GM18502 (cell line): ENCODE results near the gene OOSP4B.
"Not testable (repeated sequence)": the region's sequence is repeated elsewhere in the genome, so short reads cannot be mapped to it uniquely, and the experiment has no call there.

Experiments used
- ATAC-seq: cut with Tn5 transposase; IDR thresholded peaks from one replicate; pipeline ENCODE4 v1.9.1; 2021; ENCODE audit warnings: mild to moderate bottlenecking; ENCODE audit not compliant: unreplicated experiment, poor library complexity

The OOSP4B gene

DNA sequence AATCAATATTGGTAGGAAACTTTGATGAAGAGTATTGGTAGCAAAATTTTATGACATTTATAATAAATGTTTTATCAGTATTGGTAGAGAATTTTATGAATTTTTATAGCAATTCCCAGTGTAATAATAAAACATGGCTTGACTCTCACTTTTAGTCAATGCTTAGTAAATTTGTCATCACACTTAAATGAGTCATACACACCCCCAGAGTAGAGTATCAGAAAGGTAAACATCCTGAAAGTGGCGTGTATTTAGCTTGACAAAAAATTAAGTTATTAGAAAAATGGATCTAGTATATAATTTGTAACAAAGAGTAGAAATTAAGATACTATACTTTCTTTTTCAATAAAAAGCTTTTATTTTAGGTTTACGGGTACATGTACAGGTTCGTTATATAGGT is 42.1 kb downstream of the OOSP4B start:
- ATAC-seq, result no peak

DNA sequence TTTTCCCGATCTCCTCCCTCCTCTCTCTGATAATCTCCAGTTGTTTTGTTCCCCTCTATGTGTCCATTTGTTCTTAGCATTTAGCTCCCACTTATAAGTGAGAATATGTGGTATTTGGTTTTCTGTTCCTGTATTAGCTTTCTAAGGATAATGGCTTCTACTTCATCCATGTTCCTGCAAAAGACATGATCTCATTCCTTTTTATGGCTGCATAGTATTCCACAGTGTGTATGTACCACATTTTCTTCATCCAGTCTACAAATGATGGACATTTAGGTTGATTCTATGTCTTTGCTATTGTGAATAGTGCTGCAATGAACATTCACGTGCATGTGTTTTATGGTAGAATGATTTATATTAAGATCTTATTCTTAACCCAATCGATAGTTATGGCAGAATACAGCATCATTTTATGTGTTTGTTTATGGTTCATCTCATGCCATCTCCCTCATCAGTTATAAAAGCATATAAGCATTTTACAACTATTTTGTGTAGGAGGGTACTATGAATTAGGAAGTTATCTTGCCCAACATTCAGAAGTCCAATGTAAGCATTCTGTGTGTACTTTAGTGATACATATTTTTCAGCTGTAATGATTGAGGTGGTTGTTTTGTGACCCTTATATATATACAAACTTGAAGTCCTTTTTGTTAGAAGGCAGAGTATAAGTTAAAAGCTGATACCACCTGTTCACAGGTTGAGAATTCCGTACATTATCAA is 42.7 kb downstream of the OOSP4B start:
- ATAC-seq, result no peak

DNA sequence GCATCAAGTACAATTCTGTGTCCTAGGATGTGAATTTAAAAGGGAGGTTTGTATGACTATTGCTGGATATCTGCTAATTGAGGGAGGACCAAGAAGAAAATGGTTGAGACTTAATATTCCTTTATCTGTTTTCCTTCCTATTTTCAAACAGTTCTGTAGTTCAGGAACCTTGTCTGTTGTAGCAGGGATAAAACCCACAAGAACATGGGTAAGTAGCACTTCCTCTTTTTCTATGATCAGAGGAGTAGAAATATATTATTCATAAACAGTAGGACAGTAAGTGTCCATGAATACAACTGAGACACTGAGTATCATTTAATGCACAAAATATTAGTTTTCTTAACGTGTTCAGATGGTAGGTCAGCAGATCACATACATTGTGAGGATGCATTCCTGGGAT is 47.1 kb downstream of the OOSP4B start:
- no peak for ATAC-seq

GRCh38 chr11:60065801-60066200 is 48.8 kb downstream of the OOSP4B start:
- no peak for ATAC-seq

- no peak for ATAC-seq
Measured at GRCh38 chr11:60069450-60069849, 52.5 kb downstream of the OOSP4B start.

GRCh38 chr11:60071644-60072043 is 54.7 kb downstream of the OOSP4B start:
- not testable (repeated sequence) for ATAC-seq

DNA sequence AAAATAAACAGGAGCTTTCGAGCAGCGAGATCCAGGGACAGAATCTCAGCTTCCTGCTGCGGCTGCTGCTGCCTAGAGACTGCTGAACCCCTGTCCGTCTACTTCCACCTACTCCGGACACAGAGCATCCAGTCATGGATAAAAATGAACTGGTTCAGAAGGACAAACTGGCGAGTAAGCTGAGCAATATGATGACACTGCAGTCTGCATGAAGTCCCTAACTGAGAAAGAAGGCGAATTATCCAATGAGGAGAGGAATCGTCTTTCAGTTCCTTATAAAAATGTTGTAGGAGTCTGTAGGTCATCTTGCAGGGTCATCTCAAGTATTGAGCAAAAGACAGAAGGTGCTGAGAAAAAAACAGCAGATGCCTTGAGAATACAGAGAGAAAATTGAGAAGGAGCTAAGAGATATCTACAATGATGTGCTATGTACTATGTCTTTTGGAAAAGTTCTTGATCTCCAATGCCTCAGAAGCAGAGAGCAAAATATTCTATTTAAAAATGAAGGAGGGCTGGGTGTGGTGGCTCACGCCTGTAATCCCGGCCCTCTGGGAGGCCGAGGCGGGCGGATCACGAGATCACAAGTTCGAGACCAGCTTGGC is 60.3 kb downstream of the OOSP4B start:
- ATAC-seq, result no peak

GRCh38 chr11:60077981-60078380 is 61.0 kb downstream of the OOSP4B start:
- no peak for ATAC-seq

DNA sequence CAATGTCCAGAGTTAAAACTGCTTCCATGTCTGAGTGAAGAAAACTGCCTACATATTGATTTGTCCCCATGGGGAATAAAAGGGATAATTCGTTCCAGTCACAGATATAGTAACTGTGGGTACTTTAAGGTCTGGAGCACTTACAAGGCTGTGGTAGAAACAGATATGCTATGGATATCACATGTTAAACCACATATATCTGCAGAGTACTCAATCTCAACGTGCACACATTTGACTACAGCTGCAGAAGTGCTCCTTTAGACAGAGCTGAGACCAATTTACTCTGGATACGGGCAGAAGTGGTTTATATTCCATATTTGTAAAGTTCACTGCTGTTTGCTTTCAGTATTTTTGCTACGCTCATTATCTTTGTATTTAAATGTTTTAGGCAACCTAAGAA is 61.8 kb downstream of the OOSP4B start:
- ATAC-seq, result no peak

DNA sequence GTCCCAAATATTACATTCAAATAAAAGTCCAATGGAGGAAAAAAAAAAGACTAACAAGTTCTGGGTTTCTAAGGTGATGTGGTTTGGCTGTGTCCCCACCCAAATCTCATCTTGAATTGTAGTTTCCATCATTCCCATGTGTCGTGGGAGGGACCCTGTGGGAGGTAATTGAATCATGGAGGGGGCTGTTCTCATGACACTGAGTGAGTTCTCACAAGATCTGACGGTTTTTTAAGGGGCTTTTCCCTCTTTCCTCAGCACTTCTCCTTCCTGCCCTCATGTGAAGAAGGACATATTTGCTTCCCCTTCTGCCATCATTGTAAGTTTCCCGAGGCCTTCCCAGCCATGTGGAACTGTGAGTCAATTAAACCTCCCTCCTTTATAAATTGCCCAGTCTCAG is 63.6 kb downstream of the OOSP4B start:
- no peak for ATAC-seq
